H9 (cell line): ENCODE results near the gene CLK3. TPM values are rescaled to one million over a fixed set of nuclear protein-coding genes. Genes with fewer than 3 reads are reported as not detected.

Experiments
- DNase-seq: peaks from one replicate; pipeline ENCODE4 v3.0.0-alpha.2; 2017
- H2AFZ ChIP-seq: one replicate; pipeline ENCODE4 v1.6.1; 2013; ENCODE audit warnings: mild to moderate bottlenecking, low read length, control low read depth, moderate library complexity
- H2AK5ac ChIP-seq: 2 replicates; pipeline ENCODE4 v1.6.1; 2013; ENCODE audit warnings: low read length, control low read depth, mixed read lengths; ENCODE audit not compliant: insufficient read length
- H2BK120ac ChIP-seq: one replicate; pipeline ENCODE4 v1.6.1; 2013; ENCODE audit warnings: low read depth, mild to moderate bottlenecking, low read length, control low read depth, inconsistent platforms; ENCODE audit not compliant: poor library complexity, severe bottlenecking
- H2BK12ac ChIP-seq: 2 replicates; pipeline ENCODE4 v1.6.1; 2013; ENCODE audit warnings: low read length, control low read depth, mixed read lengths, low read depth; ENCODE audit not compliant: insufficient read length
- H2BK15ac ChIP-seq: 2 replicates; pipeline ENCODE4 v1.6.1; 2013; ENCODE audit warnings: low read depth, low read length, control low read depth
- H2BK20ac ChIP-seq: one replicate; pipeline ENCODE4 v1.6.1; 2013; ENCODE audit warnings: low read depth, mild to moderate bottlenecking, low read length, control low read depth, inconsistent platforms; ENCODE audit not compliant: poor library complexity, severe bottlenecking
- H2BK5ac ChIP-seq: 2 replicates; pipeline ENCODE4 v1.6.1; 2013; ENCODE audit warnings: low read length, control low read depth, mixed read lengths; ENCODE audit not compliant: insufficient read length
- H3K14ac ChIP-seq: 2 replicates; pipeline ENCODE4 v1.6.1; 2013; ENCODE audit warnings: low read length, control low read depth; ENCODE audit not compliant: insufficient read depth
- H3K18ac ChIP-seq: 2 replicates; pipeline ENCODE4 v1.6.1; 2013; ENCODE audit warnings: low read depth, mild to moderate bottlenecking, mixed read lengths, low read length, control low read depth; ENCODE audit not compliant: insufficient read length
- H3K23ac ChIP-seq: 2 replicates; pipeline ENCODE4 v1.6.1; 2013; ENCODE audit warnings: low read length, control low read depth, mixed read lengths, low read depth; ENCODE audit not compliant: insufficient read length
- H3K23me2 ChIP-seq: 2 replicates; pipeline ENCODE4 v1.6.1; 2013; ENCODE audit warnings: low read depth, mild to moderate bottlenecking, mixed read lengths, low read length, control low read depth; ENCODE audit not compliant: insufficient read length, poor library complexity, severe bottlenecking
- H3K27ac ChIP-seq: 2 replicates; pipeline ENCODE4 v1.5.1; 2013; ENCODE audit warnings: low read length, control low read depth, mixed read lengths, low read depth; ENCODE audit not compliant: insufficient read length
- H3K27me3 ChIP-seq: 2 replicates; pipeline ENCODE4 v1.6.1; 2013; ENCODE audit warnings: low read length, control low read depth, inconsistent platforms; ENCODE audit not compliant: insufficient read depth
- H3K4ac ChIP-seq: 2 replicates; pipeline ENCODE4 v1.6.1; 2013; ENCODE audit warnings: low read depth, mild to moderate bottlenecking, control low read depth, inconsistent platforms, low read length, moderate library complexity
- H3K4me1 ChIP-seq: 2 replicates; pipeline ENCODE4 v1.6.1; 2013; ENCODE audit warnings: low read length, control low read depth, inconsistent platforms; ENCODE audit not compliant: insufficient read depth
- H3K4me2 ChIP-seq: 2 replicates; pipeline ENCODE4 v1.6.1; 2013; ENCODE audit warnings: low read length, control low read depth, mixed read lengths; ENCODE audit not compliant: insufficient read length, insufficient read depth
- H3K56ac ChIP-seq: 2 replicates; pipeline ENCODE4 v1.6.1; 2013; ENCODE audit warnings: low read depth, mild to moderate bottlenecking, mixed read lengths, low read length, control low read depth; ENCODE audit not compliant: insufficient read length
- H3K79me1 ChIP-seq: 2 replicates; pipeline ENCODE4 v1.6.1; 2013; ENCODE audit warnings: low read depth, mild to moderate bottlenecking, moderate library complexity, low read length, control low read depth, inconsistent platforms; ENCODE audit not compliant: insufficient read depth, poor library complexity, severe bottlenecking
- H3K79me2 ChIP-seq: 2 replicates; pipeline ENCODE4 v1.6.1; 2013; ENCODE audit warnings: low read length, control low read depth, inconsistent platforms; ENCODE audit not compliant: insufficient read depth
- H3K9ac ChIP-seq: 2 replicates; pipeline ENCODE4 v1.6.1; 2013; ENCODE audit warnings: low read length, control low read depth, mixed read lengths; ENCODE audit not compliant: insufficient read length; ENCODE audit errors: extremely low read depth
- H3K9me3 ChIP-seq: one replicate; pipeline ENCODE4 v1.6.1; 2013; ENCODE audit warnings: low read depth, low read length, inconsistent platforms; ENCODE audit not compliant: control insufficient read depth
- H3T11ph ChIP-seq: one replicate; pipeline ENCODE4 v1.6.1; 2013; ENCODE audit warnings: mild to moderate bottlenecking, low read length, control low read depth, inconsistent platforms
- H4K20me1 ChIP-seq: one replicate; pipeline ENCODE4 v1.6.1; 2013; ENCODE audit not compliant: control insufficient read depth, insufficient read length, insufficient read depth
- H4K5ac ChIP-seq: 2 replicates; pipeline ENCODE4 v1.6.1; 2013; ENCODE audit warnings: low read depth, mild to moderate bottlenecking, mixed read lengths, low read length, control low read depth; ENCODE audit not compliant: insufficient read length
- H4K8ac ChIP-seq: replicated peaks from 2 replicates; pipeline ENCODE4 v1.6.1; 2013; ENCODE audit warnings: low read length, control low read depth, mixed read lengths, low read depth; ENCODE audit not compliant: insufficient read length
- H4K91ac ChIP-seq: 2 replicates; pipeline ENCODE4 v1.6.1; 2013; ENCODE audit warnings: low read depth, mild to moderate bottlenecking, moderate library complexity, mixed read lengths, low read length, control low read depth; ENCODE audit not compliant: insufficient read length
- H3K27ac Mint-ChIP-seq, 3 experiments: 2 replicates in 2 of 3; 3 replicates in 1 of 3; pipeline ENCODE4 v1.8.0; 2020 to 2021; ENCODE audit warnings: mixed read lengths in 3 of 3, mild to moderate bottlenecking in 1 of 3, moderate library complexity in 1 of 3
- H3K27me3 Mint-ChIP-seq: 2 replicates; pipeline ENCODE4 v1.8.0; 2021; ENCODE audit warnings: low read depth, mild to moderate bottlenecking, moderate library complexity, mixed read lengths
- H3K36me3 Mint-ChIP-seq, 3 experiments: 2 replicates in 2 of 3; 3 replicates in 1 of 3; pipeline ENCODE4 v1.8.0; 2020 to 2021; ENCODE audit warnings: low read depth in 3 of 3, mixed read lengths in 3 of 3; ENCODE audit not compliant: insufficient read depth in 1 of 3
- H3K4me1 Mint-ChIP-seq, 2 experiments: 2 replicates each; pipeline ENCODE4 v1.8.0; 2020; ENCODE audit warnings: mixed read lengths in 2 of 2
- H3K4me3 Mint-ChIP-seq, 2 experiments: 2 replicates in 1 of 2; 3 replicates in 1 of 2; pipeline ENCODE4 v1.8.0; 2020 to 2021; ENCODE audit warnings: mild to moderate bottlenecking in 2 of 2, mixed read lengths in 2 of 2, moderate library complexity in 1 of 2
- H3K9me3 Mint-ChIP-seq, 2 experiments: 2 replicates in 1 of 2; 3 replicates in 1 of 2; pipeline ENCODE4 v1.8.0; 2020; ENCODE audit warnings: mild to moderate bottlenecking in 2 of 2, mixed read lengths in 2 of 2, moderate library complexity in 1 of 2
- WGBS: extraction: QIAGEN DNeasy Blood & Tissue Kit; methylation state at CpG from one replicate; pipeline ENCODE4 v1.1.7; 2013; ENCODE audit warnings: missing lambda C conversion rate, low lambda C conversion rate, mixed read lengths; ENCODE audit not compliant: insufficient read length; ENCODE audit errors: extremely low coverage; 5-methylcytosine and 5-hydroxymethylcytosine counted together
- total RNA-seq: library from RNA; stranded (reverse); gene quantifications from 2 replicates; pipeline ENCODE4 v1.2.1, GENCODE V29; 2021
- TF ChIP-seq, protein P1 (sequence below): fragments of 200-600 bp; sonication (generic); conservative IDR thresholded peaks from 3 replicates; pipeline ENCODE4 v1.8.0; 2021; ENCODE audit warnings: antibody characterized with exemption, mild to moderate bottlenecking

Gene CLK3
- total RNA-seq, 1 experiment from 2014 or later, result 40.8 TPM

DNA sequence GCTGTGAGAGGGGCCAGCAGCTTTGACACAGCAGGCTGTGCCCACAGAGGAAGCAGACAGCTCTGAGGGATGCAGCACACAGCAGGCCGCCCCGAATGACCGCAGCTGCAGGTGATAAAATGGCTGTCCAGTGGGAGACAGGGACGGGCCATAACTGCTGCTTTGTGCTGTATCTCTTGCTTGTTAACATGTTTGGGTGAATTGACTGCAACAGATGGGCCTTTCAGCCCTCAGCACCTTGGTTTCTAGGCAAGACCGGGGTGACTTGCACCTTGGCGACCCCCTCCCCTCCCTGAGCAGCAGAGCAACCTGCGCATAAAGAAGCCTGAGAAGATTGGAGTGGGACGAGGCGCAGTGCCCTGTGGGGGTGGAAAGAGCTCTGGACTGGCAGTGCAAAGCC lies 36.6 kb upstream of the CLK3 start:
- H2AFZ ChIP-seq, result no peak overlapping the region
- H3K27me3 Mint-ChIP-seq, result no peaks in the 10 kb centered on the region
- H3K14ac ChIP-seq, result no peak overlapping the region
- H4K5ac ChIP-seq, result no peak overlapping the region
- H3K9me3 Mint-ChIP-seq, result no peaks in the 10 kb centered on the region
- H3K36me3 Mint-ChIP-seq, result peaks cover 38 to 85% (median 61%) of the 10 kb centered on the region in 3 experiments
- H3K27me3 ChIP-seq, result no peaks in the 10 kb centered on the region
- no peak overlapping the region for H3K4ac ChIP-seq
- H3K56ac ChIP-seq, result no peak overlapping the region
- H3T11ph ChIP-seq, result no peak overlapping the region
- no peak overlapping the region for H2BK15ac ChIP-seq
- H3K79me2 ChIP-seq, result peaks cover 2% of the 10 kb centered on the region; the same call in 1 of the 2 replicates
- H2BK120ac ChIP-seq, result no peak overlapping the region
- H3K4me3 Mint-ChIP-seq, result no peak overlapping the region; a peak in 1 of 5 replicates
- no peak overlapping the region for H2BK5ac ChIP-seq
- H3K23me2 ChIP-seq, result no peaks in the 10 kb centered on the region
- no peak overlapping the region; a peak in 2 of 7 replicates for H3K27ac Mint-ChIP-seq
- no peaks in the 10 kb centered on the region for H3K4me1 ChIP-seq
- TF ChIP-seq, protein P1, sequence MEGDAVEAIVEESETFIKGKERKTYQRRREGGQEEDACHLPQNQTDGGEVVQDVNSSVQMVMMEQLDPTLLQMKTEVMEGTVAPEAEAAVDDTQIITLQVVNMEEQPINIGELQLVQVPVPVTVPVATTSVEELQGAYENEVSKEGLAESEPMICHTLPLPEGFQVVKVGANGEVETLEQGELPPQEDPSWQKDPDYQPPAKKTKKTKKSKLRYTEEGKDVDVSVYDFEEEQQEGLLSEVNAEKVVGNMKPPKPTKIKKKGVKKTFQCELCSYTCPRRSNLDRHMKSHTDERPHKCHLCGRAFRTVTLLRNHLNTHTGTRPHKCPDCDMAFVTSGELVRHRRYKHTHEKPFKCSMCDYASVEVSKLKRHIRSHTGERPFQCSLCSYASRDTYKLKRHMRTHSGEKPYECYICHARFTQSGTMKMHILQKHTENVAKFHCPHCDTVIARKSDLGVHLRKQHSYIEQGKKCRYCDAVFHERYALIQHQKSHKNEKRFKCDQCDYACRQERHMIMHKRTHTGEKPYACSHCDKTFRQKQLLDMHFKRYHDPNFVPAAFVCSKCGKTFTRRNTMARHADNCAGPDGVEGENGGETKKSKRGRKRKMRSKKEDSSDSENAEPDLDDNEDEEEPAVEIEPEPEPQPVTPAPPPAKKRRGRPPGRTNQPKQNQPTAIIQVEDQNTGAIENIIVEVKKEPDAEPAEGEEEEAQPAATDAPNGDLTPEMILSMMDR, result no peak
- H3K4me2 ChIP-seq, result no peak overlapping the region
- no peak overlapping the region for H3K27ac ChIP-seq
- H2BK12ac ChIP-seq, result no peak overlapping the region
- H3K79me1 ChIP-seq, result peaks cover 3% of the 10 kb centered on the region
- H2AK5ac ChIP-seq, result no peak overlapping the region
- H2BK20ac ChIP-seq, result no peak overlapping the region
- no peaks in the 10 kb centered on the region for H3K9me3 ChIP-seq
- H4K91ac ChIP-seq, result no peak overlapping the region
- no peak overlapping the region for H3K18ac ChIP-seq
- H3K23ac ChIP-seq, result no peak overlapping the region
- no peak overlapping the region for H4K8ac ChIP-seq
- no peaks in the 10 kb centered on the region for H4K20me1 ChIP-seq
- no CpG with 5 or more reads among the region's 9 CpGs for WGBS
- H3K9ac ChIP-seq, result no peak overlapping the region
- no peak for DNase-seq
- H3K4me1 Mint-ChIP-seq, result no peaks in the 10 kb centered on the region
